HUDEP-2 (cell line): ENCODE measurements around the gene TMEM108.

Source experiments
- DNase-seq, 76 experiments: peaks; one replicate each; lab custom pipeline; 2025; ENCODE audit not compliant: unreplicated experiment in 76 of 76; lab: John Stamatoyannopoulos, UW

Gene TMEM108

GRCh38 chr3:133404920-133405319 lies 366.7 kb downstream of the TMEM108 start:
- DNase-seq, result no peak

GRCh38 chr3:133408366-133408765 lies 370.2 kb downstream of the TMEM108 start:
- no peak for DNase-seq

- DNase-seq, result no peak
Observed at GRCh38 chr3:133408961-133409360, 370.8 kb downstream of the TMEM108 start.

- no peak for DNase-seq
Observed at GRCh38 chr3:133410191-133410892, 372.2 kb downstream of the TMEM108 start.

- DNase-seq, result no peak
Observed at GRCh38 chr3:133412183-133413132, 374.3 kb downstream of the TMEM108 start.

GRCh38 chr3:133413161-133414020 lies 375.2 kb downstream of the TMEM108 start:
- DNase-seq, result no peak

- DNase-seq, result no peak
Observed at GRCh38 chr3:133414021-133414392, 375.8 kb downstream of the TMEM108 start.

GRCh38 chr3:133418361-133418760 lies 380.2 kb downstream of the TMEM108 start:
- no peak for DNase-seq

GRCh38 chr3:133419151-133419909 lies 381.1 kb downstream of the TMEM108 start:
- DNase-seq, result no peak

GRCh38 chr3:133424937-133425869 lies 387.0 kb downstream of the TMEM108 start:
- DNase-seq, result no peak

GRCh38 chr3:133425898-133426297 lies 387.7 kb downstream of the TMEM108 start:
- DNase-seq, result no peak

- DNase-seq, result no peak
Observed at GRCh38 chr3:133426721-133427120, 388.5 kb downstream of the TMEM108 start.

- no peak for DNase-seq
Observed at GRCh38 chr3:133428552-133428951, 390.4 kb downstream of the TMEM108 start.

GRCh38 chr3:133429063-133429462 lies 390.9 kb downstream of the TMEM108 start:
- DNase-seq, result no peak

GRCh38 chr3:133439563-133439962 lies 401.4 kb downstream of the TMEM108 start:
- DNase-seq, result no peak

- no peak for DNase-seq
Observed at GRCh38 chr3:133440652-133441051, 402.5 kb downstream of the TMEM108 start.

- DNase-seq, result no peak
Observed at GRCh38 chr3:133441867-133442270, 403.7 kb downstream of the TMEM108 start.

GRCh38 chr3:133442518-133442917 lies 404.3 kb downstream of the TMEM108 start:
- no peak for DNase-seq
